WERI-Rb-1 (cell line): Measurements from ENCODE around the gene DAAM2.

Experiments used
- DNase-seq: peaks from one replicate; pipeline ENCODE4 v3.0.0-alpha.2; 2020
- H3K27ac ChIP-seq: fragments of 250-450 bp; sonication (Bioruptor Pico); 2 replicates; pipeline ENCODE4 v1.5.1; 2020; ENCODE audit warnings: mild to moderate bottlenecking, moderate library complexity
- H3K27me3 ChIP-seq: fragments of 250-450 bp; sonication (Bioruptor Pico); 2 replicates; pipeline ENCODE4 v1.5.1; 2021; ENCODE audit warnings: mild to moderate bottlenecking, low read depth, moderate library complexity; ENCODE audit not compliant: insufficient read depth, severe bottlenecking
- H3K36me3 ChIP-seq: fragments of 250-450 bp; sonication (Bioruptor Pico); 2 replicates; pipeline ENCODE4 v1.5.1; 2020; ENCODE audit warnings: mild to moderate bottlenecking, moderate library complexity
- H3K4me3 ChIP-seq: 2 replicates; pipeline ENCODE4 v1.5.1; 2011; ENCODE audit warnings: low read depth, mild to moderate bottlenecking, control low read depth, low read length
- H3K9me3 ChIP-seq: fragments of 250-450 bp; sonication (Bioruptor Pico); 2 replicates; pipeline ENCODE4 v1.5.1; 2021; ENCODE audit warnings: mild to moderate bottlenecking, moderate library complexity; ENCODE audit not compliant: severe bottlenecking
- CTCF ChIP-seq: IDR thresholded peaks from 2 replicates; pipeline ENCODE4 v1.5.1; 2011; ENCODE audit warnings: low read depth, mild to moderate bottlenecking, control low read depth, inconsistent platforms, low read length

Gene DAAM2

GRCh38 chr6:39865011-39865888, 73.1 kb downstream of the DAAM2 start:
- peak; percentile 95 for TF ChIP-seq CTCF
- Histone ChIP-seq H3K4me3 (no peak overlapping the region), H3K9me3 (no peaks in the 10 kb centered on the region)

GRCh38 chr6:39867592-39867991, 75.4 kb downstream of the DAAM2 start:
- Histone ChIP-seq H3K27me3 (no peaks in the 10 kb centered on the region), H3K9me3 (no peaks in the 10 kb centered on the region), H3K36me3 (no peaks in the 10 kb centered on the region), H3K4me3 (no peak overlapping the region), H3K27ac (no peak overlapping the region)
- peak; percentile 51 for DNase-seq
- TF ChIP-seq CTCF, result peak; percentile 88

More at GRCh38 chr6:39865011-39865888, 73.1 kb downstream of the DAAM2 start:
- H3K27ac ChIP-seq, result no peak overlapping the region
- H3K27me3 ChIP-seq, result no peaks in the 10 kb centered on the region
- no peaks in the 10 kb centered on the region for H3K36me3 ChIP-seq
- DNase-seq, result peak; percentile 94

- no peak overlapping the region for H3K4me3 ChIP-seq
- H3K9me3 ChIP-seq, result no peaks in the 10 kb centered on the region
- DNase-seq, result peak; percentile 30
- no peak overlapping the region for H3K27ac ChIP-seq
- no peaks in the 10 kb centered on the region for H3K27me3 ChIP-seq
- H3K36me3 ChIP-seq, result no peaks in the 10 kb centered on the region
- peak; percentile 60 for TF ChIP-seq CTCF
Measured at GRCh38 chr6:39870950-39871349, 78.8 kb downstream of the DAAM2 start.

GRCh38 chr6:39873439-39873838, 81.3 kb downstream of the DAAM2 start:
- no peaks in the 10 kb centered on the region for H3K36me3 ChIP-seq
- H3K27me3 ChIP-seq, result no peaks in the 10 kb centered on the region
- H3K9me3 ChIP-seq, result no peaks in the 10 kb centered on the region
- H3K4me3 ChIP-seq, result no peak overlapping the region
- TF ChIP-seq CTCF, result no peak
- DNase-seq, result no peak
- H3K27ac ChIP-seq, result no peak overlapping the region

GRCh38 chr6:39876111-39876510, 83.9 kb downstream of the DAAM2 start:
- H3K27ac ChIP-seq, result no peak overlapping the region
- no peak for DNase-seq
- no peaks in the 10 kb centered on the region for H3K36me3 ChIP-seq
- H3K27me3 ChIP-seq, result no peaks in the 10 kb centered on the region
- no peak overlapping the region for H3K4me3 ChIP-seq
- TF ChIP-seq CTCF, result no peak
- no peaks in the 10 kb centered on the region for H3K9me3 ChIP-seq
